Neural cell (in vitro differentiated cells): ENCODE results near the gene CPNE1.

Source experiments
- EP300 ChIP-seq: fragments of 450-650 bp; conservative IDR thresholded peaks from 2 replicates; pipeline ENCODE4 v1.6.1; 2014; ENCODE audit warnings: antibody characterized with exemption, mild to moderate bottlenecking, moderate library complexity; ENCODE audit not compliant: poor library complexity, severe bottlenecking
- EZH2 ChIP-seq: fragments of 200-600, 300-800 bp; shearing (Covaris generic), sonication (generic); IDR thresholded peaks from 2 replicates; pipeline ENCODE4 v1.6.1; 2014; ENCODE audit warnings: antibody characterized with exemption, low read length, borderline replicate concordance, mild to moderate bottlenecking; ENCODE audit not compliant: insufficient read depth, poor library complexity, severe bottlenecking
- MXI1 ChIP-seq: fragments of 450-650 bp; conservative IDR thresholded peaks from 2 replicates; pipeline ENCODE4 v1.6.1; 2014; ENCODE audit warnings: antibody characterized with exemption, mild to moderate bottlenecking; ENCODE audit not compliant: poor library complexity, severe bottlenecking
- POLR2AphosphoS5 ChIP-seq: IDR thresholded peaks from 2 replicates; pipeline ENCODE4 v1.6.1; 2012
- SMC3 ChIP-seq: fragments of 450-650 bp; conservative IDR thresholded peaks from 2 replicates; pipeline ENCODE4 v1.6.1; 2014; ENCODE audit warnings: antibody characterized with exemption, mild to moderate bottlenecking, moderate library complexity; ENCODE audit not compliant: poor library complexity
- TF ChIP-seq, protein P1 (sequence below): fragments of 450-650 bp; IDR thresholded peaks from 2 replicates; pipeline ENCODE4 v1.5.1; 2014; ENCODE audit warnings: antibody characterized with exemption, mild to moderate bottlenecking, moderate library complexity; ENCODE audit not compliant: poor library complexity, severe bottlenecking
- TF ChIP-seq, protein P2 (sequence below): IDR thresholded peaks from 2 replicates; pipeline ENCODE4 v1.6.1; 2012; ENCODE audit warnings: borderline replicate concordance

DNA sequence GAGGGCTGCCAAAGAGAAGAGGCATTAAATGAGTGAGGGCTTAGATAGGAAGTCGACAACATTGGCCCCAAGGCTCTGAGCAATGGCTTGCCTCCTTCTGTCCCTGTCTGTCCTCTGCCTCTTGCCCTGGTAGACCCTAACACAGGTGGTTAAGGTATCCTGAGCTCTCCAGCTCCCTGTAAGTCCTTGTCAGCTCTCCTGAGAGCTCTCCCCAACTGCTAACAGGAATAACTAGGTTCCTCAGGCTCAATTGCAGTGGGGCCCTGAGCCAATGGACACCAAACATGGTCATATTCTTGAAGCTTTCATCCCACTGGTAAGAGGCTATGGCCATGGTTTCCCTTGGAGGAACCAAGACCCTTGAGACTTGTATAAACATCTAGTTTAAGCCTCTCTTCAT, 5.0 kb upstream of the CPNE1 start:
- TF ChIP-seq, protein P1, sequence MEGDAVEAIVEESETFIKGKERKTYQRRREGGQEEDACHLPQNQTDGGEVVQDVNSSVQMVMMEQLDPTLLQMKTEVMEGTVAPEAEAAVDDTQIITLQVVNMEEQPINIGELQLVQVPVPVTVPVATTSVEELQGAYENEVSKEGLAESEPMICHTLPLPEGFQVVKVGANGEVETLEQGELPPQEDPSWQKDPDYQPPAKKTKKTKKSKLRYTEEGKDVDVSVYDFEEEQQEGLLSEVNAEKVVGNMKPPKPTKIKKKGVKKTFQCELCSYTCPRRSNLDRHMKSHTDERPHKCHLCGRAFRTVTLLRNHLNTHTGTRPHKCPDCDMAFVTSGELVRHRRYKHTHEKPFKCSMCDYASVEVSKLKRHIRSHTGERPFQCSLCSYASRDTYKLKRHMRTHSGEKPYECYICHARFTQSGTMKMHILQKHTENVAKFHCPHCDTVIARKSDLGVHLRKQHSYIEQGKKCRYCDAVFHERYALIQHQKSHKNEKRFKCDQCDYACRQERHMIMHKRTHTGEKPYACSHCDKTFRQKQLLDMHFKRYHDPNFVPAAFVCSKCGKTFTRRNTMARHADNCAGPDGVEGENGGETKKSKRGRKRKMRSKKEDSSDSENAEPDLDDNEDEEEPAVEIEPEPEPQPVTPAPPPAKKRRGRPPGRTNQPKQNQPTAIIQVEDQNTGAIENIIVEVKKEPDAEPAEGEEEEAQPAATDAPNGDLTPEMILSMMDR, result no peak
- TF ChIP-seq EP300, result no peak
- no peak for TF ChIP-seq EZH2
- TF ChIP-seq SMC3, result no peak
- no peak for TF ChIP-seq MXI1
- TF ChIP-seq, protein P2, sequence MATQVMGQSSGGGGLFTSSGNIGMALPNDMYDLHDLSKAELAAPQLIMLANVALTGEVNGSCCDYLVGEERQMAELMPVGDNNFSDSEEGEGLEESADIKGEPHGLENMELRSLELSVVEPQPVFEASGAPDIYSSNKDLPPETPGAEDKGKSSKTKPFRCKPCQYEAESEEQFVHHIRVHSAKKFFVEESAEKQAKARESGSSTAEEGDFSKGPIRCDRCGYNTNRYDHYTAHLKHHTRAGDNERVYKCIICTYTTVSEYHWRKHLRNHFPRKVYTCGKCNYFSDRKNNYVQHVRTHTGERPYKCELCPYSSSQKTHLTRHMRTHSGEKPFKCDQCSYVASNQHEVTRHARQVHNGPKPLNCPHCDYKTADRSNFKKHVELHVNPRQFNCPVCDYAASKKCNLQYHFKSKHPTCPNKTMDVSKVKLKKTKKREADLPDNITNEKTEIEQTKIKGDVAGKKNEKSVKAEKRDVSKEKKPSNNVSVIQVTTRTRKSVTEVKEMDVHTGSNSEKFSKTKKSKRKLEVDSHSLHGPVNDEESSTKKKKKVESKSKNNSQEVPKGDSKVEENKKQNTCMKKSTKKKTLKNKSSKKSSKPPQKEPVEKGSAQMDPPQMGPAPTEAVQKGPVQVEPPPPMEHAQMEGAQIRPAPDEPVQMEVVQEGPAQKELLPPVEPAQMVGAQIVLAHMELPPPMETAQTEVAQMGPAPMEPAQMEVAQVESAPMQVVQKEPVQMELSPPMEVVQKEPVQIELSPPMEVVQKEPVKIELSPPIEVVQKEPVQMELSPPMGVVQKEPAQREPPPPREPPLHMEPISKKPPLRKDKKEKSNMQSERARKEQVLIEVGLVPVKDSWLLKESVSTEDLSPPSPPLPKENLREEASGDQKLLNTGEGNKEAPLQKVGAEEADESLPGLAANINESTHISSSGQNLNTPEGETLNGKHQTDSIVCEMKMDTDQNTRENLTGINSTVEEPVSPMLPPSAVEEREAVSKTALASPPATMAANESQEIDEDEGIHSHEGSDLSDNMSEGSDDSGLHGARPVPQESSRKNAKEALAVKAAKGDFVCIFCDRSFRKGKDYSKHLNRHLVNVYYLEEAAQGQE, result no peak
- TF ChIP-seq POLR2AphosphoS5, result no peak
